Right cardiac atrium (tissue), 5 donors: ENCODE results near the gene RHOA. TPM values are rescaled to one million over a fixed set of nuclear protein-coding genes. Genes with fewer than 3 reads are reported as not detected.
"Not testable (repeated sequence)": the region's sequence is repeated elsewhere in the genome, so short reads cannot be mapped to it uniquely, and the experiment has no call there.

Source experiments
- ATAC-seq, 2 donors: fragments of 200-7000 bp; cut with Tn5 transposase; one replicate each; pipeline versions ENCODE4 v1.8.0 to v1.9.1; 2020; ENCODE audit warnings: moderate library complexity in 2 of 2, mild to moderate bottlenecking in 1 of 2
- DNase-seq, 3 donors: peaks; one replicate each; pipeline ENCODE4 v3.0.0-alpha.2; 2020
- H3K27ac ChIP-seq: one replicate; pipeline ENCODE4 v1.5.1; 2013; ENCODE audit warnings: mild to moderate bottlenecking, low read length, control low read depth, moderate library complexity
- H3K27me3 ChIP-seq: one replicate; pipeline ENCODE4 v1.6.1; 2013; ENCODE audit not compliant: control insufficient read depth, insufficient read depth
- H3K4me1 ChIP-seq: one replicate; pipeline ENCODE4 v1.6.1; 2013; ENCODE audit warnings: low read length; ENCODE audit not compliant: control insufficient read depth, insufficient read depth
- H3K4me3 ChIP-seq: one replicate; pipeline ENCODE4 v1.5.1; 2013; ENCODE audit warnings: low read length, control low read depth
- H3K9me3 ChIP-seq: one replicate; pipeline ENCODE4 v1.6.1; 2013; ENCODE audit warnings: low read length; ENCODE audit not compliant: control insufficient read depth
- WGBS: extraction: QIAGEN DNeasy Blood & Tissue Kit; methylation state at CpG from one replicate; pipeline ENCODE4 v1.1.7; 2013; 5-methylcytosine and 5-hydroxymethylcytosine counted together
- intact Hi-C, 4 donors: fragments of 100-400 bp; cut with DNase I; formaldehyde crosslinking; loops; one replicate each; pipeline versions ENCODE4 v1.11.0 to v1.14.0; 2022 to 2023
- polyA plus RNA-seq: library from polyadenylated mRNA; stranded (reverse); fragments of 200-250 nt; gene quantifications from one replicate; pipeline ENCODE4 v1.2.3, GENCODE V29; 2013
- total RNA-seq, 4 donors: library from RNA; stranded (reverse); fragmentation: NEBNext Ultra II Directional; extraction: Animal tissue kit (Norgen Biotek cat#: 25700); gene quantifications; one replicate each; pipeline ENCODE4 v1.2.1, GENCODE V29; 2021
- donor health status: healthy with polysubstance abuse.
- donor health status: DM: no; HTN: yes; CAD: no.
- donor health status: DM: no; HTN: no; CAD: no.
- donor health status: DM: no; HTN: yes; CAD: no; lungs with severe emphysema.
- donor health status: DM: yes; HTN: yes; CAD: no.

Gene RHOA
- total and polyA plus RNA-seq, 5 donors, result 142 to 310 (median 263) TPM

GRCh38 chr3:49412632-49413337 lies 1.0 kb upstream of the RHOA start:
- ATAC-seq (no peak), DNase-seq (peak in 1 of 3 donors; percentile 36)
- no peaks in the 10 kb centered on the region for H3K27me3 ChIP-seq
- 28% methylated on average over 16 of the region's 16 CpGs for WGBS
- H3K9me3 ChIP-seq, result no peaks in the 10 kb centered on the region
- H3K4me1 ChIP-seq, result peaks cover 21% of the 10 kb centered on the region
- intact Hi-C loops, result loop anchor here in 1 of 4 donors (5.0 kb wide), 1 partner anchor 55 kb away; the partner anchor contains the start of gene GPX1
- H3K4me3 ChIP-seq, result peak overlapping the region; percentile 62
- H3K27ac ChIP-seq, result peak overlapping the region; percentile 75

- ATAC-seq (peak; percentile 8 to 22), DNase-seq (peak; percentile 66 to 87 (median 85))
- Histone ChIP-seq H3K27ac (peak overlapping the region; percentile 98), H3K4me1 (peaks cover 23% of the 10 kb centered on the region), H3K4me3 (peak overlapping the region; percentile 99), H3K27me3 (no peaks in the 10 kb centered on the region), H3K9me3 (no peaks in the 10 kb centered on the region)
- WGBS, result under 1% methylated on average over 59 of the region's 59 CpGs
- intact Hi-C loops, result loop anchor here in 1 of 4 donors (5.0 kb wide), 1 partner anchor 54 kb away; the partner anchor contains the start of gene GPX1
These were observed 225 bp downstream of the RHOA start for GRCh38 chr3:49411535-49411967.

GRCh38 chr3:49410846-49411534 lies 786 bp downstream of the RHOA start:
- intact Hi-C loops, result loop anchor here in 1 of 4 donors (5.0 kb wide), 1 partner anchor 54 kb away; the partner anchor contains the start of gene GPX1
- no peak for DNase-seq
- Histone ChIP-seq H3K27ac (peak overlapping the region; percentile 98), H3K27me3 (no peaks in the 10 kb centered on the region), H3K9me3 (no peaks in the 10 kb centered on the region), H3K4me1 (peaks cover 22% of the 10 kb centered on the region), H3K4me3 (peak overlapping the region; percentile 99)
- peak in 1 of 2 donors; percentile 35 for ATAC-seq
- under 1% methylated on average over 33 of the region's 33 CpGs for WGBS

GRCh38 chr3:49410066-49410845 lies 1.5 kb downstream of the RHOA start:
- DNase-seq, result no peak
- intact Hi-C loops, result loop anchor here in 1 of 4 donors (5.0 kb wide), 1 partner anchor 53 kb away; the partner anchor contains the start of gene GPX1
- no peak overlapping the region for H3K27ac ChIP-seq
- H3K4me1 ChIP-seq, result peaks cover 20% of the 10 kb centered on the region
- H3K27me3 ChIP-seq, result no peaks in the 10 kb centered on the region
- no peaks in the 10 kb centered on the region for H3K9me3 ChIP-seq
- H3K4me3 ChIP-seq, result peak overlapping the region; percentile 99
- 29% methylated on average over 4 of the region's 4 CpGs for WGBS
- no peak for ATAC-seq

- WGBS, result 58% methylated on average over 17 of the region's 17 CpGs
- Histone ChIP-seq H3K27me3 (no peaks in the 10 kb centered on the region), H3K9me3 (no peaks in the 10 kb centered on the region), H3K27ac (peak overlapping the region; percentile 52), H3K4me3 (no peak overlapping the region), H3K4me1 (peaks cover 13% of the 10 kb centered on the region)
- intact Hi-C loops, result loop anchor here in 1 of 4 donors (10.0 kb wide), 1 partner anchor 52 kb away; the partner anchor contains the start of gene GPX1
- ATAC-seq, result no peak
- peak in 1 of 3 donors; percentile 43 for DNase-seq
These were observed 4.9 kb downstream of the RHOA start for GRCh38 chr3:49406571-49407565.

GRCh38 chr3:49405570-49405969 lies 6.2 kb downstream of the RHOA start:
- intact Hi-C loops, result loop anchor here in 1 of 4 donors (10.0 kb wide), 1 partner anchor 51 kb away; the partner anchor contains the start of gene GPX1
- H3K4me1 ChIP-seq, result peaks cover 15% of the 10 kb centered on the region
- not testable (repeated sequence) for H3K9me3 ChIP-seq, H3K27ac ChIP-seq, ATAC-seq, H3K27me3 ChIP-seq, H3K4me3 ChIP-seq
- 36% methylated on average over 9 of the region's 9 CpGs for WGBS
- DNase-seq, result peak in 1 of 3 donors; percentile 35

DNA sequence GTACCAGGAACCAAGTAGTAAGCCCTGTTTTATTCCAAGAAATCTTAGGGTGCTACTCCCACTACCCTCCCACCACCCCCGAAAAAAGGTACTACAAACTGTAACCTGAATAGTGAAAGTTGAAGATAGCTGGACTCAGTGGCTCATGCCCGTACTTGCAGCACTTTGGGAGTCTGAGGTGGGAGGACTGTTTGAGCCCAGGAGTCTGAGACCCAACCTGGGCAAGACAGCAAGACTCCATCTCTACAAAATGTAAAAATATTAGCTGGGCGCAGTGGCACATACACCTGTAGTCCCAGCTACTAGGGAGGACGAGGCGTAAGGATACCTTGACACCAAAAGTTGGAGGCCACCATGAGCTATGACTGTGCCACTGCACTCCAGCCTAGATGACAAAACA lies 7.9 kb downstream of the RHOA start:
- no peak overlapping the region for H3K4me3 ChIP-seq
- intact Hi-C loops, result loop anchor here in 1 of 4 donors (10.0 kb wide), 1 partner anchor 49 kb away; the partner anchor contains the start of gene GPX1
- ATAC-seq, result no peak
- no peaks in the 10 kb centered on the region for H3K27me3 ChIP-seq
- H3K27ac ChIP-seq, result no peak overlapping the region
- H3K9me3 ChIP-seq, result no peaks in the 10 kb centered on the region
- peaks cover 9% of the 10 kb centered on the region for H3K4me1 ChIP-seq
- peak in 1 of 3 donors; percentile 2 for DNase-seq
- WGBS, result 94% methylated on average over 5 of the region's 5 CpGs

GRCh38 chr3:49401766-49402165 lies 10.0 kb downstream of the RHOA start:
- ATAC-seq (no peak), DNase-seq (no peak)
- WGBS, result 83% methylated on average over 2 of the region's 2 CpGs
- Histone ChIP-seq H3K4me1 (peaks cover 9% of the 10 kb centered on the region), H3K9me3 (no peaks in the 10 kb centered on the region), H3K27ac (peak overlapping the region; percentile 64), H3K27me3 (no peaks in the 10 kb centered on the region), H3K4me3 (no peak overlapping the region)
- intact Hi-C loops, result loop anchor here in 1 of 4 donors (10.0 kb wide), 1 partner anchor 47 kb away; the partner anchor contains the start of gene GPX1

DNA sequence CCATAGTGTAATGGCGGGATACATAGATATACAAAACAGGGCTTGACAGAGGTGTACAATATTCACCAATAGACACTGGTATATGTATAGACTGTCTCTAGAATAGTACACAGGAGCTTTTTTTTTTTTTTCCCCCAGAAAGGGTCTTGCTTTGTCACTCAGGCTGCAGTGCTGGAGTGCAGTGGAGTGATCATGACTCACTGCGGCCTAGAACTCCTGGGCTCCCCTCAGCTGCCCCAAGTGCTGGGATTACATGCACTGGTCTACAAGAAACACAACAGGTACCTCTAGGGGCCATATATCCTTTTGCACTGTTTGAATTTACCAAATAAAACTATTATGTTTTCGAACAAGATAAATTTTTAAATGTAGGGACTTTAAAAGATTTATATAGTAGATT lies 12.3 kb downstream of the RHOA start:
- 92% methylated on average over 3 of the region's 3 CpGs for WGBS
- Histone ChIP-seq H3K9me3 (no peaks in the 10 kb centered on the region), H3K4me1 (peaks cover 5% of the 10 kb centered on the region), H3K27me3 (no peaks in the 10 kb centered on the region), H3K4me3 (no peak overlapping the region), H3K27ac (no peak overlapping the region)
- DNase-seq (no peak), ATAC-seq (no peak)
- intact Hi-C loops, result no loop called here
